Stimulated activated CD8-positive, alpha-beta memory T cell treated with anti-CD3 and anti-CD28 coated beads, Interleukin-15, amount 100 ng/mL, for 1 hour (primary cell): Measurements from ENCODE around the gene F8.
"Not testable (repeated sequence)": the region's sequence is repeated elsewhere in the genome, so short reads cannot be mapped to it uniquely, and the experiment has no call there.

Experiments used
- DNase-seq: peaks from one replicate; pipeline ENCODE4 v3.0.0-alpha.2; 2020; ENCODE audit warnings: low read depth

The F8 gene

GRCh38 chrX:154885057-154885456, 137.5 kb downstream of the F8 start:
- DNase-seq: not testable (repeated sequence)

- DNase-seq: not testable (repeated sequence)
These were observed 138.5 kb downstream of the F8 start for GRCh38 chrX:154884069-154884468.

- no peak for DNase-seq
These were observed 149.2 kb downstream of the F8 start for GRCh38 chrX:154873329-154873728.

GRCh38 chrX:154868522-154868921, 154.0 kb downstream of the F8 start:
- DNase-seq: not testable (repeated sequence)

- no peak for DNase-seq
These were observed 167.3 kb downstream of the F8 start for GRCh38 chrX:154855256-154855655.

GRCh38 chrX:154850957-154851611, 171.4 kb downstream of the F8 start:
- no peak for DNase-seq

- DNase-seq: no peak
These were observed 181.7 kb downstream of the F8 start for GRCh38 chrX:154840856-154841255.

- no peak for DNase-seq
These were observed 186.4 kb downstream of the F8 start for GRCh38 chrX:154836163-154836562.

GRCh38 chrX:154834562-154834961, 188.0 kb downstream of the F8 start, which contains the start of gene SMIM9:
Gene SMIM9, minus strand, starts transcription at chrX:154834662. Its CDS starts 3,806 bp downstream, at chrX:154830856.
- no peak for DNase-seq

- no peak for DNase-seq
These were observed 188.7 kb downstream of the F8 start for GRCh38 chrX:154833746-154834274.

GRCh38 chrX:154829926-154830442, 192.5 kb downstream of the F8 start:
- DNase-seq: no peak

- no peak for DNase-seq
These were observed 193.4 kb downstream of the F8 start for GRCh38 chrX:154829134-154829533.

- no peak for DNase-seq
These were observed 194.5 kb downstream of the F8 start for GRCh38 chrX:154828016-154828408.

- no peak for DNase-seq
These were observed 195.1 kb downstream of the F8 start for GRCh38 chrX:154827194-154828015.

- not testable (repeated sequence) for DNase-seq
These were observed 196.9 kb downstream of the F8 start for GRCh38 chrX:154825586-154825985.

- no peak for DNase-seq
These were observed 197.9 kb downstream of the F8 start for GRCh38 chrX:154824638-154825037.

- DNase-seq: no peak
These were observed 200.5 kb downstream of the F8 start for GRCh38 chrX:154822029-154822428.

GRCh38 chrX:154821523-154821922, 201.0 kb downstream of the F8 start:
- DNase-seq: no peak

- DNase-seq: no peak
These were observed 202.7 kb downstream of the F8 start for GRCh38 chrX:154819771-154820341.

GRCh38 chrX:154818916-154819770, 203.4 kb downstream of the F8 start:
- no peak for DNase-seq

GRCh38 chrX:154817048-154817618, 205.4 kb downstream of the F8 start:
- not testable (repeated sequence) for DNase-seq
